KG1 (cell line): ENCODE measurements around the gene ACP6.
"Not testable (repeated sequence)": the region's sequence is repeated elsewhere in the genome, so short reads cannot be mapped to it uniquely, and the experiment has no call there.

Experiments used
- DNase-seq: peaks from one replicate; lab custom pipeline; 2025; lab: John Stamatoyannopoulos, UW

Gene ACP6

GRCh38 chr1:147619741-147620140 is 50.6 kb downstream of the ACP6 start:
- DNase-seq: no peak

- no peak for DNase-seq
Measured at GRCh38 chr1:147618771-147619170, 51.6 kb downstream of the ACP6 start.

DNA sequence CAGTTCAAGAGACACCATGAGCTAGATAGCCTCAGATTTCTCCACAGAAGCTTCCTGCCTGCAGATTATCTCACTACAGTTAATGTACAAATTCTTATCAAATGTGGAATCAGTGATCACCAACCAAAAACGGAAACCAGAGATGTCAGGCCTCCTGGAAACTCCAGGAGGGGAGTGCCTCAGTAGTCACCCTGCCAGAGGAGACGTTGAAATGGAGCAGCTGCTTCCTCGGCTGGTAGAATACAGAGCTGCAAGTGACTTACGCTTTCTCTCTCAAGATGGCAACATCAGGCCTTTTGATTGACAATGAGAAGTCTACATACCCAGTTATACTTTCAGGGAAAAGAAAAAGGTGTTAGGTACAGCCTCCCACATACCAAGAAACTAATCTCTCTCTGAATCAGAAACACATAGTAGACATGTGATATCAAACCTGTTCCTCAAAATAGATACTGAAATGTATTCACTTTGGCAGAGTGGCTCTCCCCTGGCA is 52.2 kb downstream of the ACP6 start:
- no peak for DNase-seq

DNA sequence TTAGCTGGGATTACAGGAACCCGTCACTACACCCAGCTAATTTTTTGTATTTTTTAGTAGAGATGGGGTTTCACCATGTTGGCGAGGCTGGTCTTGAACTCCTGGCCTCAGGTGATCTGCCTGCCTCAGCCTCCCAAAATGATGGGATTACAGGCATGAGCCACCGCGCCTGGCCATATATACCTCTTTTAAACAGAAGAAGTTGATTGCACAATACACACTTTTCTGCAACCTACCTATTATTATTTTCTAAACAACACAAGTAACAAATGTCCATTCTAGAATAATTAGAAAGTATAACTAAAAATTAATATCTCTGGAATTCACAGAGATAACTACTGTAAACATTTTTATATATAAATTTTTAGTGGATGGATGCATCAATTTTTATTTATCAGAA is 55.4 kb downstream of the ACP6 start:
- DNase-seq: not testable (repeated sequence)

- DNase-seq: no peak
Measured at GRCh38 chr1:147613506-147613905, 56.8 kb downstream of the ACP6 start.

DNA sequence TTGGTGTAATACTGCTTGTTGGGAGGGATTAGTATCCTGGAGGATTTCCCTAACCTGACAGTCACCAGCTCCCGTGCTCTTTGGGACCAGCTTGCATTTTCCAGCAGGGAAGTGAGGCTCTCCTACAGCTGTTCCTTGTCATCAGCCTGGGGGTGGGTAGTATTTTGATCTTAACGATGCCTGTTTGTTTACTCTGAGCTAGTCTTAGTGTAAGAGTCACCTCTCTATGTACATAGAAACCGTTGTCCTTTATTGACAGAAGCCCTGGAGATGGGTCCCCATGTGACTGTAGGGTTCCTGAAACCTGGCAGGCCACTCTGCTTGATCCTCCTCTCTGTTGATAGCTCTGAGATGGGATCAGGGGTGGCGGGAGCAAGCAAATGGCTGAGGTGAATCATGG is 58.0 kb downstream of the ACP6 start:
- DNase-seq: no peak

DNA sequence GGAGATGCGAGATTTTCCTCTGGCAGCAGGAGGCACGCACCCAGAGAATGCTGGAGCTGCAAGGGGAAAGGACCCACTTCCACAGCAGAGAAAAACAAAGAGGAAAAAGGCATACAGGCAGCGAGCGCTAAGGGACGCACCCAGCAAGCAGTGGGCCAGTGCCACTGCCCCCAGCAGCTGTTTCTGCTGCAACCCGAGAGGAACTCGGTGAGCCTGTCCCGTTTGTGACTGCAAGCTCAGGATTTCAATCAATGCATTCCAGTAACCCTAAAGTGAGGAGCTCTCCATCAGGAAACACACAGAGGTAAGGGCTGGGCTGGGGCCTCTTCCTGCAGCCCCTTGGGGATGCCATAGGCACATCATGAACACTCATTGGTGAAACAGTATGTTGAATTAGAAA is 58.7 kb downstream of the ACP6 start:
- no peak for DNase-seq

GRCh38 chr1:147611021-147611426 is 59.3 kb downstream of the ACP6 start:
- DNase-seq: no peak

- no peak for DNase-seq
Measured at GRCh38 chr1:147609358-147609757, 61.0 kb downstream of the ACP6 start.

- no peak for DNase-seq
Measured at GRCh38 chr1:147608596-147608995, 61.7 kb downstream of the ACP6 start.

DNA sequence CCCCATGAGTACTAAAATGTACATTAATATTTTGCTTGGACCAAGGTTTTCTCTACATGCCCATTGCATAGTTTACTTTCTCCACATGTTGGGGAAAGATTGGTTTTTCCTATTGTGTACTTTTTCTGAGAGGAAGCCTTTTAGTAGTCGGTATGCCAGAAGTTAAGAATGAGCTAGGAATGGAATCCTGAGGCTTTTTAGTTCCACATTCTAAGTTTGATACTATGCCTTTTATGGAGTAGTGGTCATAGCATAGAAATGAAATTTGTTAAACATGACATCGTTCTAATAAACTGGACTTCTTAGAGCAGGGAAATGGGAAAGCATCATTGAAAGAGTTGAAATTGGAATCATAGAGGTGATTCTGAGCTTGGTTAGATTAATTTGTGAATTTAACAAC is 64.7 kb downstream of the ACP6 start:
- no peak for DNase-seq

- no peak for DNase-seq
Measured at GRCh38 chr1:147603986-147604385, 66.3 kb downstream of the ACP6 start.

GRCh38 chr1:147600119-147601111 is 69.9 kb downstream of the ACP6 start:
- DNase-seq: no peak

- peak; percentile 88 for DNase-seq
Measured at GRCh38 chr1:147599362-147600118, 70.8 kb downstream of the ACP6 start.

DNA sequence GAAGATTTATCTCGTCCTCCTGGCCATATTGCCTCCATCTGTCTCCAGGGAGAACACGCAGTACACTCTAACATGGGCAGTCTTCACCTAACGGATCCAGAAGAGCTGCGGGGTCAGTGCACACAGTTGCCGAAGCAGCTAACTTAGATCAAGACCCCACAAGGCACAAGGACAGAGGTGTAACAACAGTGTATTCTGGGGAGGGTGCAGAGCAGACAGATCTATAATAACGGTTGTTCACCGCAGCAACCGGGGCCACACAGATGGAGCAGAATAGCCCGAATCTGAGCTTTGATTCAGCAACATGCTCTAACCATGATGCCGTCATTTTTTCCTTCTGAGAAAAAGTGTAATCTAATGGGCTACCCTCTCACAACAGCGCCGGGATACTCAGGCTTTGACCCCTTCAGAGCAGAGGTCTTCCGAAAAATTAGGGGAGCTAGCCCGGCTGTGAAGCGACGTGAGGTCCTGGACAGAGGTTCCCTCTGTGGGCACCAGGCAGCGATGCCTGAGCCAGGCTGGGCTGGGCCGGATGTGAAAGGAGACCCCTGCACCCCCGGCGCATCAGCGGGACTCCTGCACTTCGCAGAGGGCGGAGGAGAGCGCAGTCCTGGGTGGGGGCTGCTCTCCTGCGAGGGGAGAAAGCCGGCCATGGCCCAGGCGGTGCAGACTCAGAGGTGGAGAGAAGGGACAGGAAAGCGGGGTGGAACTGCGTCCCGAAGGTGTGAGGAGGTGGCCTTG is 71.5 kb downstream of the ACP6 start:
- DNase-seq: no peak

GRCh38 chr1:147597010-147597409 is 73.3 kb downstream of the ACP6 start:
- no peak for DNase-seq
